ENCODE data around the gene MFSD11. TPM values are rescaled to one million over a fixed set of nuclear protein-coding genes. Genes with fewer than 3 reads are reported as not detected.

Gene MFSD11
- total RNA-seq, 1 experiment from 2014 or later, result 42.3 TPM

GRCh38 chr17:76709077-76709950 lies 28.6 kb upstream of the MFSD11 start:
- BruUV-seq (replicated peaks), result TSS peak; percentile 42
- POLR2A ChIA-PET, result no interaction called here

More at GRCh38 chr17:76709077-76709950, 28.6 kb upstream of the MFSD11 start:
- DNase-seq (ENCODE audit: low read depth, low spot score) (no peak), ATAC-seq (peak; percentile 18; the same call in 1 of the 2 replicates)
- in situ Hi-C loops (cut with HindIII; ENCODE audit: low pct_unique_long_range_greater_than_20kb, low sequenced_read_pairs), result no loop called here
- intact Hi-C loops (cut with micrococcal nuclease; ENCODE audit: unreplicated experiment), result no loop called here
- Histone ChIP-seq H3K9me3 (ENCODE audit: control insufficient read depth, insufficient read depth, low read depth, low read length) (no peaks in the 10 kb centered on the region), H3K4me1 (ENCODE audit: control insufficient read depth, insufficient read depth, low read length) (peaks cover 30% of the 10 kb centered on the region), H3K27ac (ENCODE audit: low read length) (peak overlapping the region; percentile 77), H3K36me3 (ENCODE audit: control insufficient read depth, insufficient read depth, low read length) (no peaks in the 10 kb centered on the region), H3K27me3 (ENCODE audit: control insufficient read depth, insufficient read depth, low read length) (no peaks in the 10 kb centered on the region), H3K4me3 (ENCODE audit: low read depth in 2 of 2, low read length in 2 of 2) (peak overlapping the region; percentile 58 to 63)
- CTCF ChIA-PET, result interaction anchor here (0.5 to 1.1 kb wide), 2 partner anchors 25 to 43 kb away, joined by 3 to 4 read pairs; no protein-coding TSS in a partner anchor
- TF ChIP-seq SIN3A (IDR thresholded peaks at IDR 0.05; ENCODE audit: borderline replicate concordance, insufficient read depth, low read depth, low read length) (0 out of 2 replicates have a peak, but pooled peaks have one; percentile 4), POLR2AphosphoS5 (IDR thresholded peaks at IDR 0.05; ENCODE audit: low read depth, low read length) (no peak), CTCF (IDR thresholded peaks at IDR 0.05) (no peak), TCF7L2 (IDR thresholded peaks at IDR 0.05; ENCODE audit: low read depth, low read length) (no peak), REST (IDR thresholded peaks at IDR 0.05; ENCODE audit: insufficient read depth in 1 of 2, low read depth in 2 of 2, low read length in 1 of 2) (no peak)

Data from Panc1 (cell line).